Activated T-cell treated with anti-CD3 and anti-CD28 coated beads for 48 hours (primary cell): ENCODE results near the gene SELENOF.
"Not testable (repeated sequence)": the region's sequence is repeated elsewhere in the genome, so short reads cannot be mapped to it uniquely, and the experiment has no call there.

Experiments used
- DNase-seq: peaks from one replicate; pipeline ENCODE4 v3.0.0-alpha.2; 2020; ENCODE audit warnings: low read depth

SELENOF gene

GRCh38 chr1:86856196-86856595 lies 57.7 kb downstream of the SELENOF start:
- no peak for DNase-seq

GRCh38 chr1:86854352-86854751 lies 59.6 kb downstream of the SELENOF start:
- no peak for DNase-seq

- DNase-seq, result no peak
These were observed 61.0 kb downstream of the SELENOF start for GRCh38 chr1:86852782-86853408.

GRCh38 chr1:86852289-86852688 lies 61.6 kb downstream of the SELENOF start:
- DNase-seq, result no peak

- DNase-seq, result no peak
These were observed 64.2 kb downstream of the SELENOF start for GRCh38 chr1:86849756-86850155.

GRCh38 chr1:86848654-86849053 lies 65.3 kb downstream of the SELENOF start:
- no peak for DNase-seq

- no peak for DNase-seq
These were observed 67.7 kb downstream of the SELENOF start for GRCh38 chr1:86846164-86846647.

GRCh38 chr1:86845514-86845913 lies 68.4 kb downstream of the SELENOF start:
- no peak for DNase-seq

- no peak for DNase-seq
These were observed 72.8 kb downstream of the SELENOF start for GRCh38 chr1:86841116-86841515.

- peak; percentile 21 for DNase-seq
These were observed 80.3 kb downstream of the SELENOF start for GRCh38 chr1:86833461-86834215.

GRCh38 chr1:86832433-86832832 lies 81.5 kb downstream of the SELENOF start:
- no peak for DNase-seq

- DNase-seq, result no peak
These were observed 84.6 kb downstream of the SELENOF start for GRCh38 chr1:86829321-86829720.

GRCh38 chr1:86828024-86828423 lies 85.9 kb downstream of the SELENOF start:
- no peak for DNase-seq

- no peak for DNase-seq
These were observed 87.1 kb downstream of the SELENOF start for GRCh38 chr1:86826856-86827255.

GRCh38 chr1:86825319-86825718 lies 88.6 kb downstream of the SELENOF start:
- no peak for DNase-seq

GRCh38 chr1:86823821-86824500 lies 90.0 kb downstream of the SELENOF start:
- DNase-seq, result no peak

- DNase-seq, result no peak
These were observed 90.5 kb downstream of the SELENOF start for GRCh38 chr1:86823386-86823785.

- no peak for DNase-seq
These were observed 91.5 kb downstream of the SELENOF start for GRCh38 chr1:86822459-86822858.

GRCh38 chr1:86821956-86822355 lies 92.0 kb downstream of the SELENOF start:
- DNase-seq, result no peak

- not testable (repeated sequence) for DNase-seq
These were observed 94.0 kb downstream of the SELENOF start for GRCh38 chr1:86819970-86820369.

GRCh38 chr1:86817246-86817826 lies 96.6 kb downstream of the SELENOF start:
- DNase-seq, result not testable (repeated sequence)

- not testable (repeated sequence) for DNase-seq
These were observed 99.8 kb downstream of the SELENOF start for GRCh38 chr1:86814118-86814517.
